NCI-H1417 (cell line): ENCODE data around the gene SYTL1.

Experiments
- DNase-seq, 3 experiments: peaks; one replicate each; lab custom pipeline; 2025; lab: John Stamatoyannopoulos, UW

Gene SYTL1

GRCh38 chr1:27363766-27364695 lies 22.2 kb downstream of the SYTL1 start:
- no peak for DNase-seq

- DNase-seq = no peak
Observed at GRCh38 chr1:27364696-27365371, 23.0 kb downstream of the SYTL1 start.

- peak; percentile 74 to 85 (median 82) for DNase-seq
Observed at GRCh38 chr1:27365372-27366112, 23.7 kb downstream of the SYTL1 start.

GRCh38 chr1:27366113-27366410 lies 24.2 kb downstream of the SYTL1 start:
- peak; percentile 61 to 70 (median 62) for DNase-seq

GRCh38 chr1:27366411-27367159 lies 24.8 kb downstream of the SYTL1 start, which contains the start of gene MAP3K6:
TSS of gene MAP3K6 (minus strand) at chr1:27366961. CDS start at chr1:27366597, 364 bp downstream.
- DNase-seq = peak; percentile 45 to 70 (median 63)

- DNase-seq = no peak
Observed at GRCh38 chr1:27367160-27367650, 25.4 kb downstream of the SYTL1 start.

GRCh38 chr1:27368869-27369582 lies 27.2 kb downstream of the SYTL1 start:
- DNase-seq = no peak

- DNase-seq = no peak
Observed at GRCh38 chr1:27372022-27372807, 30.4 kb downstream of the SYTL1 start.

GRCh38 chr1:27372808-27373690 lies 31.2 kb downstream of the SYTL1 start:
- DNase-seq = no peak

GRCh38 chr1:27374362-27375086 lies 32.7 kb downstream of the SYTL1 start, which contains the start of gene FCN3:
TSS of gene FCN3 (minus strand) at chr1:27374824. CDS start at chr1:27374818, 6 bp downstream.
- DNase-seq = no peak

GRCh38 chr1:27377760-27378495 lies 36.1 kb downstream of the SYTL1 start:
- no peak for DNase-seq

- DNase-seq = peak in 1 of 3 experiments; percentile 14
Observed at GRCh38 chr1:27379564-27380122, 37.8 kb downstream of the SYTL1 start.

- DNase-seq = no peak
Observed at GRCh38 chr1:27380224-27380623, 38.4 kb downstream of the SYTL1 start.

- no peak for DNase-seq
Observed at GRCh38 chr1:27380766-27381733, 39.2 kb downstream of the SYTL1 start.

- no peak for DNase-seq
Observed at GRCh38 chr1:27381969-27382762, 40.3 kb downstream of the SYTL1 start.
